Activated CD8-positive, alpha-beta memory T cell treated with anti-CD3 and anti-CD28 coated beads for 24 hours (primary cell): ENCODE data around the gene ITGAX.

Source experiments
- DNase-seq: peaks from one replicate; pipeline ENCODE4 v3.0.0-alpha.2; 2020

The ITGAX gene

DNA sequence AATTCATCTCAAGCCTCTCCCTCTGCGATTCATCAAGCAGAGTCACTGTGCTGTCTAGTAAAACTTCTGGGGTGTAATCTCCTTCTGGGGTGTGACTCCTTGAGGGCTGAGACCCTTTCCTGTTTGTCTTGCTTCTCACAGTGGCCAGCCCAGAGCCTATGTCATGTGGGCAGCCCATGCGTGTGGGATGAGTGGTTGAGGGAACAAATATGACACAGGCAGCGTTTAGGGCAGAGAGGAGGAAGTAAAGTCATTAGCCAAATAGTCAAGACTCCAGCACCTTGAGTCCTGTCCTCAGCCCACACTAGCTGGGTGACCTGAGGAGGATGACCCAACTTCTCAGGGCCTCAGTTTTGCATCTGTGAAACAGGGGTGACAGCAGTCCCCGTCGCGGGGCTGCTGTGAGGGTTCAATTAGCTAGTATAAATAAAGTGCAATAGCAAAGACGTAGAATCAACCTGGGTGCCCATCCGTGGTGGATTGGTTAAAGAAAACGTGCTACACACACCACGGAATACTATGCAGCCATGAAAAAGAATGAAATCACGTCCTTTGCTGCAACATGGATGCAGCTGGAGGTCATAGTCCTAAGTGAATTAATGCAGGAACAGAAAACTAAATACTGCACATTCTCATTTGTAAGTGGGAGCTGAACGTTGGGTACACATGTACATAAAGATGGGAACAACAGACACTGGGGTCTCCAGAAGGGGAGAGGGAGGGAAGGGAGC, 4.5 kb upstream of the ITGAX start:
- no peak for DNase-seq

DNA sequence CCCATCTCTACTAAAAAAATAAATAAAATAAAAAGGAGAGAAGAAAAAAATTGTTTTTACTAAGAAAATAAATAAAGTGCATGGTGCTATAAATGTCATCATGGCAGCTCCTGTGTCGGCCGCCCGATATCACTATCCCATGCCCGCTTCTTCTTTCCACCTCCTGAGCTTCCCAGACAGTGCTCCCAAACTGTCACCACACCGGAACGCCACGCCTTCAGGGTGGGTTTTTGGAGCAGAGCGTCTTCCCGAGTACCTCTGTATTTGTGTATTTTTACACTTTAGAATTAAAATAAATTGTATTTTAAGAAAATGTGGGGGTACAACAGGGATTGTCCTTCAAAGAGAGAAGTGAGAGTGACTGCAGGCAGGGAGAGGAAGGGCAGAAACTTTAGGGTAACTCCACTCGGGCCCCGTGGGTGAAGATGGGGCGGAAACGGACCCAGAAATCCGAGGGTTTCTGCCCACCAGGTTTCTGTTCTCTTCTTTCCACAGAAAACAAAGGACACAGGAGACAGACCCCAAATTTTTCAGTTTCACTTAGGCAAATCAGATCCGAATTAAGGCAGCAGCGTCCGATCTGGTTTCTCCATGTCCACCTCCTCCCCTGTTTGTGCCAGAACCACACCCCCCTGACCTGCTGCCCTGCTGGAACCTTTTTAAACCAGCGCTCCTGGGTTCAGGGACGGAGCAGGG, 3.6 kb upstream of the ITGAX start:
- no peak for DNase-seq

DNA sequence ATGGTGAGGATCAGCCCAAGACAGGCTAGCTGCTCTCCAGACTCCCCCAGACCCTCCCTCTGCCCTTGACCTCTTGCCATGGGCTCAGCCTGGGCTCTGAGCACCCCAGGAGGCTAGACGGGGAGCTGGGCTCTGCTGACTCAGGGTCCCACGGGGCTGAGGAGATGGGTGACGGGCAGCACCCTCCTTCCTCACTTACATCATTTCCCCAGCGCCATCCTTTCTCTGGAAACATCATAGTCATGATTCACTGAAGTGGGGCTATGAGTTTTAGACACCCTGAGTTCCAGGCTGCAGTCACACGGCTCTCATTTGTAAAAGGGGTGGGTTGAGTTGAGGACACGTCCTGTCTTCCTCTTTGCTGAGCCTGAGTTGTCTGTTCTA, 3.0 kb upstream of the ITGAX start:
- DNase-seq = no peak

DNA sequence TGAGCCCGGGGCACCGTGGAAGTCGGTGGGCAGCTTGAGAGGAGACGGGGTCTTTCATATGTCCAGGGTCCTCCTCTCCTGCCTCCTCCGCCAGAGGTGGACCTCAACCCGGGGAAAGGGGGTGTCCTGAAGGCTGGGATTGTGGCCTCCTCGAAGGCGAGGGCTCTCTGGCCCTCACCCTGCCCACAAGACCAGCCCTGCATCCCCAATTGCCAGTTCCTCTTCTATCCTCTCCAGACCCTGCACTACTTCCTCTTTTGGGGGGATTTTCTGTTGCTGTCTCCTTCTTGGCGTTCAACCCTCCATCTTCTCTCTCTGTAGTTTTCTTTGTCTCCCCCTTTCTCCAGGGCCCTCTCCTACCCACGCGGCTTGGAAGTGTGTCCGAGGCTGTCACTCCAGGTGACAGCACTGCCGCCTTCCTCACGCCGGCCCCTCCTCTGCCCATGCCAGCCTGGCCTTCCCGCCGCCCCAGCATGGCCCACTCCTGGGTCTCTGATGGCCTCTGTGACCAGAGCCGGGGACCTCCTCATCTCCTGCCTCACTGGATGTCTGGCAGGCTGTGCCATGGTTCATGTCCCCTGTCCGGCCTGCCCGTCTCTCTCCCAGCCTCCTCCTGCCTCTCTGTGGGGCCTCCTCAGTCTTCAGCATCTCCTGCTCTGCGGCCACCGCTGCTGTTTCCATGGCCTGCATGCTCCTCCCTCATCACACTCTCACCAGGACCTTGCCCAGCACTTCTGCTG, 2.4 kb upstream of the ITGAX start:
- no peak for DNase-seq

DNA sequence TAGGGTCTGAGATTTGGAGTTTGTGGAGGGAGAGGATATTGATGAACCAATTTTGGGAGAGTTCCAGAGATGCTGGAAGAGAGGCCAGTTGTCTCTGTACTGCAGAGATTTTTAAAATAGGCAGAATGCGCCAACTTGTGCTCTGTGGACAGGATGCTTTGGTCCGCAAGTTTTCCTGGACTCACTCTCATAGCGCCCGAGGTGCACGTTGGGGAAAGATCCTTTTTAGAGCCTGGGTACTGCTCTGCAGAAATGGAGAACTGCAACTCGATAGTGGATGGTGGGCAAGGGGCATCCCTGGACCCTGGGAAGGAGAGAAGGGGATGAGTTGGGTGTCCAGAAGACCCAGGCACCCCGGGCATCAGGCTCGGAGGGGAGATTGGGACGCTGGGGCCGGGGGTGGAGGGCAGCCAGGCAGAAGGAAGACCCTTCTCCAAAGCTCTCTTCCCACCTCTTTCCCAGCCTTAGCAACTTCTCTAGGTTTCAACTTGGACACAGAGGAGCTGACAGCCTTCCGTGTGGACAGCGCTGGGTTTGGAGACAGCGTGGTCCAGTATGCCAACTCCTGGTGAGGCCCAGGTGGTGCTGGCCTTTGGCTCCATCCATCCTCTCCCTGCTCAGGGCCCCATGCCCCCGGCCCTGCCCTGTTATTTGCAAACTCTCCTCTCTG, 590 bp downstream of the ITGAX start:
- DNase-seq = no peak

DNA sequence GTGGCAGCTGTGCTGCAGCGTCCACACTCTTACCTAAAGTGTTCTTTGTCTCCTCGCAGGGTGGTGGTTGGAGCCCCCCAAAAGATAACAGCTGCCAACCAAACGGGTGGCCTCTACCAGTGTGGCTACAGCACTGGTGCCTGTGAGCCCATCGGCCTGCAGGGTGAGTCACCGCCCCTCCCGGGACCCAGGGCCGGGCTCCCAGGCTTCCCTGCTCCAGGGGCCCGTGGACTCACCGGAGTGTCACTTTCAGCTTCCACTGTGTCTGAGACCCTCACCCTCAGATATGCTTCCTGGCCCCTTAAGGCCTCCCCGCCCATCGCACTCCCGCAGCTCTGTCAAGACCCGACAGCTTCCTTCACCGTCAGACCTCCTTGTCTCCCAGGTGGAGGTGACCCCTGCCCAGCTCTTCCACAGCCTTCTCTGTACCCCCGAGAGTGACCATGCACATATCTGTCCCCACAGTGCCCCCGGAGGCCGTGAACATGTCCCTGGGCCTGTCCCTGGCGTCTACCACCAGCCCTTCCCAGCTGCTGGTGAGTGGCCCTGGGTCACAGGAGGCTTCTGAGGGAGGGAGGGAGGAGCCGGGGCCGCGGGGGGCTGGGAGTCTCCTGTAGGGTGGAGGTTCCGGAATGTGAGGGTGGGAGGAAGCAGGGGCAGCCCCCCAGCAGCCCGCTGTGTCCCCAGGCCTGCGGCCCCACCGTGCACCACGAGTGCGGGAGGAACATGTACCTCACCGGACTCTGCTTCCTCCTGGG, 1.8 kb downstream of the ITGAX start:
- DNase-seq = no peak

DNA sequence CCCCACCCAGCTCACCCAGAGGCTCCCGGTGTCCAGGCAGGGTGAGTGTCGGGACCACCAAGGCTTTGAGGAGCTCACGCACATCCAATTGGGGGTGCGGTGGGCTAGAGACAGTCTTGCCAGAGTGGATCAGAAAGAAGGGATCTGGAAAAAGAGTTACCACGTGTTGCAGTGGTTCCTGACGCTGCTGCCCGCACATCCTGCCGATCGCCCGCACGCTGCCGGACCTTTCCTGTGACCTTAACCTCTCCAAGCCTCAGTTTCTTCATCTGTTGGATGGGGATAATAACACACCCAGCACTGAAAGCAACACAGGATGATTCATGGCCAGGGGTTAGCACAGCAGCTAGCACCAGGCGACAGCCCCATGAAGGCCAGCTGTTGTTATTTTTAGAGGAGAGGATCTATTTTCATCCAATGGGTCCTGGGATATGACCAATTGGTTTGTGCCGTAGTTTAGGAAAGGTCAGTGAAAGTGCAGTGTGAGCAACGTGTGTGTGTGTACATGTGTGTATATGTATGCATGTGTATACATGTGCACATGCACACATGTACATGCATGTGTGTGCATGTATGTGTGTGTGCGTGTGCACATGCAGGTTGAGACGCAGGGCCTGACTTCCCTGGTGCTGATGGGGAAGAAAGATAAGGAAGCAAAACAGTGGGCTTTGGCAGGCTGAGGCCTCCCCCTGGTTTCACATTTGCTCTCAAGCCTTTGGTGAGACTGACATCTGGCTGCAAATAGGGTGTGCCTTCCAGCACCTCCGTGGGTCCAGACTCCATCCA, 2.5 kb downstream of the ITGAX start:
- DNase-seq = no peak

DNA sequence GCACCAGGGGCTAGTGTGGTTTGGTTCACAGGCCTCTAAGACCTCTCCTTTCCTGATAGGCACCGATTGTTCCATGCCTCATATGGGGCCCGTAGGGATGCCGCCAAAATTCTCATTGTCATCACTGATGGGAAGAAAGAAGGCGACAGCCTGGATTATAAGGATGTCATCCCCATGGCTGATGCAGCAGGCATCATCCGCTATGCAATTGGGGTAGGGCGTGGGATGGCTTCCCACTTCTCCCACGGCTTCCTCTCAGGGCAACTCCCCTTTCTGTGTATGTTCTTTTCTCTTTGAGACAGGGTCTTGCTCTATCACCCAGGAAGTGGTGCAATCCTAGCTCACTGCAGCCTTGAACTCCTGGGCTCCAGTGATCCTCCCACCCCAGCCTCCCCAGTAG, 5.3 kb downstream of the ITGAX start:
- DNase-seq = no peak

DNA sequence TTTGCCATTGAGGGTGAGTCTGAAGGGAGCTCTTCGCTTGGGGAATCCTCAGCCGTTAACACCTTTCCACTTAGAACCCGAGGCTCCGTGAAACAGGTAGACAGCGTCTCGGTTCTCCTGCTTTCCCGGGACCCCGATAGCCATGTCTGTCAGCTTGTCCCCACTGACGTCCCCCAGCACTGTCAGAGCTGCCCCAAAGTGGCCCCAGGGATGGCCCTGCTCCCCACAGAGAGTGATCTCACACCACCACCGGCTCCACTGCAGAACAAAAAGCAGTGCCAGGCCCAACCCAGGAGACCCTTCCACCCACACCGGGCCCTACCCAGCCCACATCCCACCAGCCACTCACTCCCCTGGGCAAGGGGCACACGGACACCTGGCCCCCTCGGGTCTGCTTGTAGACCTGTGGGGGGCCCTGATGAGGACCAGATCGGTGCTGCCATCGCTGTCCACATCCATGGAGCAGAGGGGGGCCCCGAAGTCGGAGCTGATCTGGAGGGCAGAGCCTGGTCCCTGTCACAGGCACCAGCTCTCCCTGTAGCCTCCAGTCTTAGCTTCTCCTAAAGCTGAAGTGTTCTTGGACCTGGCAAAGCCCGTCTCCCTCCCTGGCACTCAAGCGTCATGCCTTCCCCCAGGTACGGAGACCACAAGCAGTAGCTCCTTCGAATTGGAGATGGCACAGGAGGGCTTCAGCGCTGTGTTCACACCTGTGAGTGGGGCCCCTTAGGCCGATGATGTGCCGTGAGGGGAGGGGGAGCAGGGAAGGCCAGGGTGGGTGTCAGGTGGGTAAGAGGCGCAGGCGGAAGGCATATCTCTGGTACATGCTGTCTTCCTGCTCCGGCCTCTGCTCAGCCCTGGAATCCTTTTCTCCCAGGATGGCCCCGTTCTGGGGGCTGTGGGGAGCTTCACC, 6.5 kb downstream of the ITGAX start:
- no peak for DNase-seq

DNA sequence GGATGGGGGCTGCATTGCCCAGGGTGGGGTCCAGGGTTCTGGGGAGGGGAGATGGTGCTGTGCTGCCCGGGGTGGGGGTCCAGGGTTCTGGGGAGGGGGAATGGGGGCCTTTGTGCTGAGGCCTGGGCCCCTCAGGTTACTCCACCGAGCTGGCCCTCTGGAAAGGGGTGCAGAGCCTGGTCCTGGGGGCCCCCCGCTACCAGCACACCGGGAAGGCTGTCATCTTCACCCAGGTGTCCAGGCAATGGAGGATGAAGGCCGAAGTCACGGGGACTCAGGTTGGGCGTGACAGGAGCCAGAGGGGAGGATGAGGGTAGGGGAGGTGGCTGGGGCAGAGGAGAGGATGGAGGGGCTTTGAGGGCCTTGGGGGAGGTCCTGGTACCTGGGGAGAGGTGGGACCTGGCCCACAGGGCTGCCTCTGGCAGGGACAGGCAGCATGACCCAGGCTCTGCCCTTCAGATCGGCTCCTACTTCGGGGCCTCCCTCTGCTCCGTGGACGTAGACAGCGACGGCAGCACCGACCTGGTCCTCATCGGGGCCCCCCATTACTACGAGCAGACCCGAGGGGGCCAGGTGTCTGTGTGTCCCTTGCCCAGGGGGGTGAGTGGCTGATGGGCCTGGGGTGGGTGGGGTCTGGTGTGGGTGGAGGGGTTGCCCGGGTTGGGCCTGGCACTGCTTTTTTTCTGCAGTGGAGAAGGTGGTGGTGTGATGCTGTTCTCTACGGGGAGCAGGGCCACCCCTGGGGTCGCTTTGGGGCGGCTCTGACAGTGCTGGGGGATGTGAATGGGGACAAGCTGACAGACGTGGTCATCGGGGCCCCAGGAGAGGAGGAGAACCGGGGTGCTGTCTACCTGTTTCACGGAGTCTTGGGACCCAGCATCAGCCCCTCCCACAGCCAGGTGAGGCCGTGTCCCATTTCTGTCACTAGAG, 7.8 kb downstream of the ITGAX start:
- DNase-seq = no peak

DNA sequence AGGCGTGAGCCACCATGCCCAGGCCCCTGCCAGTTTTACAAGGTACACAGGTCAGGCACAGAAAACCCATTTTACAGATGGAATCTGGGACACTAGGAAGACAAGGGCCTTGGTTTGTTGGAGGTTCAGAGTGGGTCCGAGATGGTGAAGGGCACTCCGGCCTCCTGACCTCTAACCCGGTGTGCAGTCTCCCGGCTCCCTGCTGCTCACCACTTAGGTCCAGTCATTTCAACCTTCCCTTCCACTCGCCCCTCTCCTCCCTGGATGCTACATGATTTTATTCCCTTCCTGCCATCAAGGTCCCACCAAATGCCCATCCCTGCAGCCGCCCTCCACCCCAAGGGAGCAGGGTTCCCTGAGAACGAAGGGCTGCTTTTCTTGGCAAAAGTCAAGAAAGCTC, 8.7 kb downstream of the ITGAX start:
- no peak for DNase-seq

DNA sequence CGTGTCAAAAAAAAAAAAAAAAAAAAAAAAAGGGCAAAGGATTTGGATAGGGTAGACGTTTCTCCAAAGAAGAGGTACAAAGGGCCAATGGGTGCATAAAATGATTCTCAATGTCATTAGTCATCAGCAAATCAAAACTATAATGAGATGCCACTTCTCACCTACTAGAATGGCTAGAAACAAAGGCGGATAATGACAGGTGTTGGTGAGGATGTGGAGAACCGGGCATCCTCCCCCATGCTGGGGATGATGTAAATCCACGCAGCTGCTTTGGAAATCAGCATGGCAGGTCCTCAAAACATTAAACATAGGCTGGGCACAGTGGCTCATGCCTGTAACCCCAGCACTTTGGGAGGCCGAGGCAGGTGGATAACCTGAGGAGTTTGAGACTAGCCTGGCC, 9.4 kb downstream of the ITGAX start:
- no peak for DNase-seq

DNA sequence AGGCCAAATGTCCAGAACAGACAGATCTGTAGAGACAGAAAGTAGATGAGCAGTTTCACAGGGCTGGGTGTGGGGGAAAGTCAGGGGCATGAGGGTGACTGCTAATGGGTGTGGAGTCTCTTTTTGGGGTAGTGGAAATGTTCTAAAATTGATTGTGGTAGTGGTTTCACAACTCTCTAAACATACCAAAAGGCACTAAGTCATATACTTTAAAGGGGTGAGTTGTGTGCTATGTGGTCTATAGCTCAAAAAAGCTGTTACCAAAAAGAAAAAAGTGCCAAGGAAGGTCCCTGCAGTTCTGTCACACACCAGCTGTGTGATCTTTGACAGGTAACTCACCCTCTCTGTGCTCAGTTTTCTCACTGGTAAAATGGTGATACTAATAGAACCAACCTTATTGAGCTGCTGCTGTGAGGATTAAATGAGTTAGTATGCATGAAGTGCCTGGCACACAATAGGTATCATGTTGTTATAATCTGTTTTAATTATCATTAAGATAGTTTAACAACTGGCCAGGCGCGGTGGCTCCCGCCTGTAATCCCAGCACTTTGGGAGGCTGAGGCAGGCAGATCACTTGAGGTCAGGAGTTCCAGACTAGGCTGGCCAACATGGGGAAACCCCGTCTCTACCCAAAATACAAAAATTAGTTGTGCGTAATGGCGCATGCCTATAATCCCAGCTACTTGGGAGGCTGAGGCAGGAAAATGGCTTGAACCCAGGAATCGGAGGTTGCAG, 10.3 kb downstream of the ITGAX start:
- no peak for DNase-seq

DNA sequence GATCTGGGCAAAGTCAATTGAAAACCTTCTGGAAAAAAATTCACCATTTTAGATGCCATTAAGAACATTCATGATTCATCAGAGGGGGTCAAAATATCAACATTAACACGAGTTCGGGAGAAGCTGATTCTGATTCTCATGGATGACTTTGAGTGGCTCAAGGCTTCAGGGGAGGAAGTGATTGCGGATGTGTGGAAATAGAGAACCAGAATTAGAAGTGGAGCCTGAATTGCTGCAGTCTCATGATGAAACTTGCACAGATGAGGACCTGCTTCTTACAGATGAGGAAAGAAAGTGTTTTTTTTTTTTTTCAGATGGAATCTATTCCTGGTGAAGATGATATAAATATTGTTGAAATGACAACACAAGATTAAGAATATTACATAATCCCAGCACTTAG, 12.9 kb downstream of the ITGAX start:
- no peak for DNase-seq

DNA sequence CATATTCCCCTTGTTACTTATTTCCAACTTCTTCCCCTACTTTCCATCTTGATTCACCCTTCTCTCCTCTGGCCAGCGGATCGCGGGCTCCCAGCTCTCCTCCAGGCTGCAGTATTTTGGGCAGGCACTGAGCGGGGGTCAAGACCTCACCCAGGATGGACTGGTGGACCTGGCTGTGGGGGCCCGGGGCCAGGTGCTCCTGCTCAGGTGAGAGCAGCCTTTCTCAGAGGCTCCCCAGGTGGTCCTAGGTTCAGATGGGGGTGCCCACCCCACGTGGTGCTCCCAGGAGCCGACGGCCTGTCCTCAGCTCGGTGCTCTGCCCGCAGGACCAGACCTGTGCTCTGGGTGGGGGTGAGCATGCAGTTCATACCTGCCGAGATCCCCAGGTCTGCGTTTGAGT, 16.0 kb downstream of the ITGAX start:
- no peak for DNase-seq

DNA sequence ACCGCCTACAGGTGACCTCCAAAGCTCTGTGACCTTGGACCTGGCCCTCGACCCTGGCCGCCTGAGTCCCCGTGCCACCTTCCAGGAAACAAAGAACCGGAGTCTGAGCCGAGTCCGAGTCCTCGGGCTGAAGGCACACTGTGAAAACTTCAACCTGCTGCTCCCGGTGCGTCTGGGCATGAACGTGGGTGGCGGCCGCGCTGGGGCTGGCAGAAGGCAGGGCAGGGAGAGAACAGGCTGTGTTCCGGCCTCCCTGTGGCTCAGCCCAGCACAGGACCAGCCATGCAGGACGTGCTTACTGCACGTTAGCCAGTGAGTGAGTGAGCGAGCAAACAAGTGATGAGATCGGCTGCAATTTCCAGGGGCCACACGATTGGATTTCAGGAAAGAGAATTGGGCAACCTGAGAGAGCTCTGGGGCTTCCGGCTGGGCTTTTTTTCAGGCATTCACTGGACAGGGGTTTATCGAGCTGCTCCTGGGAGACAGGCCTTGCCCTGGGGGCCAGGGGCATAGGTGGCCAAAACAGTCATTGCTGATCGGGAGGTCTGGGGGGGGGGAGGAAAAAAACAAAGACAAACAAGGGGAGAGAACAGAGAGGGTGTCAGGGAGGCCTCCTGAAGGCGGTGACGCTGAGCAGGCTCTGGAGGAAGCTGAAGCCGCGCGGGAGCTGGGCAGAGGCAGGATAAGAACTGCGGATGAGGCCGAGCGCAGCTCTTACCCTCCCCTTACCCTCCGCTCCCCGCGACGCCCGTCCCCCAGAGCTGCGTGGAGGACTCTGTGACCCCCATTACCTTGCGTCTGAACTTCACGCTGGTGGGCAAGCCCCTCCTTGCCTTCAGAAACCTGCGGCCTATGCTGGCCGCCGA, 16.9 kb downstream of the ITGAX start:
- no peak for DNase-seq

DNA sequence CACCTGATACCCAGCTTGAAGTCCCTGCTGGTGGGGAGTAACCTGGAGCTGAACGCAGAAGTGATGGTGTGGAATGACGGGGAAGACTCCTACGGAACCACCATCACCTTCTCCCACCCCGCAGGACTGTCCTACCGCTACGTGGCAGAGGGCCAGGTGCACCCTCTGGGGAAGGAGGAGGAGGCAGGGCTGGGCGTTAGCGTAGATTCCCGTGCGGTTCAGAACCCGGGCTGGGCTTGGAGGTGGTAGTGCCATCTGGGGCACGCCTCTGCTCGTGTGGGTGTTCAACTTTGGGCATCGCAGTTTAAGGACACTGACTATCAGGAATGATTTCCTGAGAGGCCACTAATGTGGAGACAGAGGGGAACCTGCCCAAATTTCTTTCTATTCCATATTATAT, 18.3 kb downstream of the ITGAX start:
- DNase-seq = no peak

DNA sequence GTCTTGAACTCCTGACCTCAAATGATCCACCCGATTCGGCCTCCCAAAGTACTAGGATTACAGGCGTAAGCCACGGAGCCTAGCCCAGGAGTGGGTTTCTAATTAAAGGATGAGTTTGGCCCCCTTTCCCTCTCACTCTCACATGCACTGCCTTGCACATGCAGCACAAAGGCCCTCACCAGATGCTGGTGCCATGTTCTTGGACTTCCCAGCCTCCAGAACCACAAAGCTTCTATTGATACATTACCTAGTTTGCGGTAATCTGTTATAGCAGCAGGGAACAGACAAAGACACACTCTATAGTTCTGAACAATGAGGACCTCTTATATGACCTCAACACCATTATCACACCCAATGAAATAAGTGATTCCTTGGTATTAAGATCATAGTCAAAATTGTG, 20.3 kb downstream of the ITGAX start:
- no peak for DNase-seq
